Endothelial cell (in vitro differentiated cells): ENCODE data around the gene CRAMP1. TPM values are rescaled to one million over a fixed set of nuclear protein-coding genes. Genes with fewer than 3 reads are reported as not detected.

Source experiments
- DNase-seq: peaks from one replicate; pipeline ENCODE4 v3.0.0; 2021; ENCODE audit warnings: low spot score
- H3K27ac Mint-ChIP-seq: one replicate; pipeline ENCODE4 v1.8.0; 2021; ENCODE audit warnings: mixed read lengths, inconsistent platforms; ENCODE audit not compliant: unreplicated experiment
- H3K27me3 Mint-ChIP-seq: one replicate; pipeline ENCODE4 v1.8.0; 2021; ENCODE audit warnings: mild to moderate bottlenecking, moderate library complexity, mixed read lengths, inconsistent platforms; ENCODE audit not compliant: unreplicated experiment
- H3K36me3 Mint-ChIP-seq: one replicate; pipeline ENCODE4 v1.8.0; 2021; ENCODE audit warnings: mild to moderate bottlenecking, low read depth, mixed read lengths, inconsistent platforms; ENCODE audit not compliant: unreplicated experiment
- H3K4me1 Mint-ChIP-seq: one replicate; pipeline ENCODE4 v1.8.0; 2021; ENCODE audit warnings: mild to moderate bottlenecking, mixed read lengths, inconsistent platforms; ENCODE audit not compliant: unreplicated experiment
- H3K4me3 Mint-ChIP-seq: one replicate; pipeline ENCODE4 v1.8.0; 2021; ENCODE audit warnings: mild to moderate bottlenecking, mixed read lengths, inconsistent platforms; ENCODE audit not compliant: unreplicated experiment
- H3K9me3 Mint-ChIP-seq: one replicate; pipeline ENCODE4 v1.8.0; 2021; ENCODE audit warnings: mixed read lengths, inconsistent platforms; ENCODE audit not compliant: unreplicated experiment
- total RNA-seq: library from RNA; stranded (reverse); fragmentation: NEBNext Ultra II Directional; extraction: Animal tissue kit (Norgen Biotek cat#: 25700); gene quantifications from one replicate; pipeline ENCODE4 v1.2.1, GENCODE V29; 2021; ENCODE audit not compliant: unreplicated experiment
- TF ChIP-seq, protein P1 (sequence below): fragments of 200-600 bp; sonication (generic); IDR thresholded peaks from one replicate; pipeline ENCODE4 v1.5.0; 2021; ENCODE audit warnings: antibody characterized with exemption; ENCODE audit not compliant: unreplicated experiment

CRAMP1 gene
- total RNA-seq, 1 donor from 2014 or later, result 46.8 TPM

DNA sequence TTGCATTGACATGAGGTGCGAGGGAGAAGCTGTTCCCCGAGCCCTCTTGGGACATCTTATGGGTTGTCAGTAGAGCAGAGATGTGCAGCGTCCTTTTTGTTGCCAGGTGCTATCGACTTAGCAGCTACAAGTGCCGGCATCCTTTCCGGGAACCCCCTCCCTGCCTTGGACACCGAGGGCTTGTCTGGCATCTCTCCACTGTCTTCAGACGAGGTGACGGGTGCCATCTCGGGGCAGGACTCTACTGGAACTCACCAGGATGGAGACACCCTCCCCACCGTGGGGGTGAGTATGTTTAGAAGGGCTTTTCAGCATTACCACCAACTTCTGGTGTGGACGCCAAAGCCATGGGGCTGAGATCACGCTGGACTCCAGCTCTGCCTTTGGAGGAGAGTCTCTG, 54.2 kb downstream of the CRAMP1 start:
- TF ChIP-seq, protein P1, sequence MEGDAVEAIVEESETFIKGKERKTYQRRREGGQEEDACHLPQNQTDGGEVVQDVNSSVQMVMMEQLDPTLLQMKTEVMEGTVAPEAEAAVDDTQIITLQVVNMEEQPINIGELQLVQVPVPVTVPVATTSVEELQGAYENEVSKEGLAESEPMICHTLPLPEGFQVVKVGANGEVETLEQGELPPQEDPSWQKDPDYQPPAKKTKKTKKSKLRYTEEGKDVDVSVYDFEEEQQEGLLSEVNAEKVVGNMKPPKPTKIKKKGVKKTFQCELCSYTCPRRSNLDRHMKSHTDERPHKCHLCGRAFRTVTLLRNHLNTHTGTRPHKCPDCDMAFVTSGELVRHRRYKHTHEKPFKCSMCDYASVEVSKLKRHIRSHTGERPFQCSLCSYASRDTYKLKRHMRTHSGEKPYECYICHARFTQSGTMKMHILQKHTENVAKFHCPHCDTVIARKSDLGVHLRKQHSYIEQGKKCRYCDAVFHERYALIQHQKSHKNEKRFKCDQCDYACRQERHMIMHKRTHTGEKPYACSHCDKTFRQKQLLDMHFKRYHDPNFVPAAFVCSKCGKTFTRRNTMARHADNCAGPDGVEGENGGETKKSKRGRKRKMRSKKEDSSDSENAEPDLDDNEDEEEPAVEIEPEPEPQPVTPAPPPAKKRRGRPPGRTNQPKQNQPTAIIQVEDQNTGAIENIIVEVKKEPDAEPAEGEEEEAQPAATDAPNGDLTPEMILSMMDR, result no peak
- Mint-ChIP-seq H3K4me1 (no peaks in the 10 kb centered on the region), H3K9me3 (no peaks in the 10 kb centered on the region), H3K36me3 (peaks cover 46% of the 10 kb centered on the region), H3K27me3 (peaks cover 3% of the 10 kb centered on the region), H3K27ac (no peak overlapping the region), H3K4me3 (no peak overlapping the region)
- no peak for DNase-seq

DNA sequence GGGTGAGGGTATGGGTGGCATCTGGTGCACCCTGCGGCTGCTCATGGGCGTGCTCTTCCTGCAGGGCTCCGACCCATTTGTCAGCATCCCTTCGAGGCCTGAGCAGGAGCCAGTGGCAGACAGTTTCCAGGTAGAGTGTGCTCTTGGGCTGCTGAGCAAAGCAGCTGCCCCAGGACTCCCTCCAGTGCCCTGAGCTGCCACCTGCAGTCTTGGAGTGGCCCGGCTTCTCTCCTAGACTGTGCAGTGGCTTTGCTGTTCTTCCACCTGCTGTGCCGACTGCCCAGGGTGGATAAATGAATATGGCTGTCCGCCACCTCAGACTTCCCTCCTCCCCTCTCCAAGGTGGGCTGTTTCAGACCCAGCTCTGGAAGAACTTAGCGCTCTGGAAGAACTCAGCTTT, 55.1 kb downstream of the CRAMP1 start:
- no peak for DNase-seq
- no peak overlapping the region for H3K27ac Mint-ChIP-seq
- H3K9me3 Mint-ChIP-seq, result no peaks in the 10 kb centered on the region
- TF ChIP-seq, protein P1, result no peak
- H3K27me3 Mint-ChIP-seq, result peaks cover 3% of the 10 kb centered on the region
- H3K36me3 Mint-ChIP-seq, result peaks cover 50% of the 10 kb centered on the region
- peak overlapping the region; percentile 51 for H3K4me3 Mint-ChIP-seq
- H3K4me1 Mint-ChIP-seq, result peaks cover 7% of the 10 kb centered on the region

DNA sequence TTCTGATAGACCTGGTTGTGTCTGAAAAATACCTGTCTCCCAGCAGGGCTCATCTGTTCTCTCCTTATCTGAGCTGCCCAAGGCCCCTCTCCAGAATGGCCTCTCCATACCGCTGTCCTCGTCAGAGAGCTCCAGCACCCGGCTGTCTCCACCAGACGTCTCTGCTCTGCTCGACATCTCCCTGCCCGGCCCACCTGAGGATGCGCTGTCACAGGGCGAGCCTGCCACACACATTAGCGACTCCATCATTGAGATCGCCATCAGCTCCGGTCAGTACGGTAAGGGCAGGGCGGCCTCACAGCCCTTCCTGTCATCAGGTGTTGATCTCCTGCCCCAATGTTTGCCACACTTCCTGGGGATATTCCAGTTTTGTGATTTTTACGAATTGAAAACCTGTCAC, 55.8 kb downstream of the CRAMP1 start:
- no peak for DNase-seq
- Mint-ChIP-seq H3K36me3 (peaks cover 50% of the 10 kb centered on the region), H3K4me3 (peak overlapping the region; percentile 51), H3K4me1 (peaks cover 11% of the 10 kb centered on the region), H3K27ac (peak overlapping the region; percentile 30), H3K27me3 (peaks cover 3% of the 10 kb centered on the region), H3K9me3 (no peaks in the 10 kb centered on the region)
- TF ChIP-seq, protein P1, result no peak

DNA sequence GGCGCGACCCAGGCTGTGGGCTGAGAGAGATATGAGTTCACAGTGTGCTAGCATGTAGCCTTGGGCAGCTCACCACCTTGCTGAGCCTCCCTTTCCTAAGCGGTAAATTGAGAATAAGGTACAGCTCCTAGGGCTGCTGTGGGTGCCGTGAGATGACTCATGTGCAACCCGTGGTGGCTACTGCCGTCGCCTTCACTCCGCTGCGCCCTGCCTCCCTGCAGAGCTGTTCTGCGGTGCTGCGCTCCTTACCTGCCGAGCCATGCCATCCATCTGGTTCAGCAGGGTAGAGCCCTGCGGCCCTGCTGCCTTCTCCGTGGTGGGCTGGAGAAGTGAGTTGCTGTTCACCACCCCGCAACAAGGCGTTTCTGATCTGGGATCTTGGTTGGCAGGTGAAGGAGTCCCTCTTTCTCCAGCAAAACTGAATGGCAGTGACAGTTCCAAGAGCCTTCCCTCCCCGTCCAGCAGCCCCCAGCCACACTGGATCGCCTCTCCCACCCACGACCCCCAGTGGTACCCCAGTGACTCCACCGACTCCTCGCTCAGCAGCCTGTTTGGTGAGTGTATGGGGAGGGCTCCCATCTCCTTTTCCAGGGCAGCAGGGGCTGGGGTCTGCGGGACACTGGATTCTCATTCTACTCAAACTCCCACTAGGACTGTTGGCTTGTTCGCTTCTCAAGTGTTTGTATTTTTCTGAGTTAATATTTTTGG, 56.6 kb downstream of the CRAMP1 start:
- no peak for DNase-seq
- Mint-ChIP-seq H3K27me3 (peaks cover 8% of the 10 kb centered on the region), H3K9me3 (no peaks in the 10 kb centered on the region), H3K4me3 (peak overlapping the region; percentile 31), H3K4me1 (peaks cover 19% of the 10 kb centered on the region), H3K36me3 (peaks cover 56% of the 10 kb centered on the region), H3K27ac (no peak overlapping the region)
- TF ChIP-seq, protein P1, result no peak

DNA sequence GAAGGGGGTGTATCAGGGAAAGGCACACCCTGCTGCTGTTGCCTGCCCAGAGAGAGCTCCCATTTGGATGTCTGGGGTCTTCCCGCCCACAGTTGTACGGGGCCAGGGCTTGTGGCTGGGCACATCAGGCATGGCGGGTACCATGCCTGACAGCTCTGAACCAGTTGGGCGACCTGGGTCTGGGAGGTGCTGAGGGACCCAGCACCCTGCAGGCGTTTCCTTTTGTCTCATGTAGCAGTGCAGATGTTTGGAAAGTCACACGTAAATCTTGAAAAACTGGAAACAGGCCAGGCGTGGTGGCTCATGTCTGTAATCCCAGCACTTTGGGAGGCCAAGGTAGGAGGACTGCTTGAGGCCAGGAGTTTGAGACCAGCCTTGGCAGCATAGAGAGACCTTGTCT, 57.5 kb downstream of the CRAMP1 start:
- Mint-ChIP-seq H3K4me1 (peaks cover 28% of the 10 kb centered on the region), H3K9me3 (no peaks in the 10 kb centered on the region), H3K27me3 (peaks cover 9% of the 10 kb centered on the region), H3K36me3 (peaks cover 59% of the 10 kb centered on the region), H3K4me3 (peak overlapping the region; percentile 31), H3K27ac (no peak overlapping the region)
- TF ChIP-seq, protein P1, result no peak
- DNase-seq, result no peak
